K562 (cell line): Measurements from ENCODE around the gene LENG9.

Experiments
- ARNT ChIP-seq, 2 experiments: fragments of 450-650 bp; IDR thresholded peaks; 2 replicates each; pipeline ENCODE4 v1.6.1; 2016; ENCODE audit warnings: mild to moderate bottlenecking in 1 of 2
- CBX1 ChIP-seq: sonication (generic); IDR thresholded peaks from 2 replicates; pipeline ENCODE4 v1.6.1; 2016; ENCODE audit warnings: antibody characterized with exemption, low read depth, mild to moderate bottlenecking
- CHD2 ChIP-seq: IDR thresholded peaks from 2 replicates; pipeline ENCODE4 v1.6.1; 2011; ENCODE audit warnings: low read depth, low read length
- CTCF ChIP-seq, 3 experiments: IDR thresholded peaks in 2 of 3; conservative IDR thresholded peaks in 1 of 3; 2 replicates each; pipeline ENCODE4 v1.5.1; 2011 to 2012; ENCODE audit warnings: low read length in 3 of 3, mild to moderate bottlenecking in 3 of 3, control low read depth in 2 of 3, improper control_type of control experiment in 1 of 3, inconsistent platforms in 1 of 3, low read depth in 1 of 3, mixed read lengths in 1 of 3, moderate library complexity in 1 of 3; ENCODE audit not compliant: insufficient read depth in 2 of 3
- GATAD2A ChIP-seq: fragments of 450-650 bp; IDR thresholded peaks from 2 replicates; pipeline ENCODE4 v1.6.1; 2017
- NFATC3 ChIP-seq: fragments of 450-650 bp; IDR thresholded peaks from 2 replicates; pipeline ENCODE4 v1.6.1; 2017; ENCODE audit warnings: mild to moderate bottlenecking
- PML ChIP-seq: IDR thresholded peaks from 2 replicates; pipeline ENCODE4 v1.6.1; 2012; ENCODE audit warnings: low read length, inconsistent platforms
- RAD21 ChIP-seq, 2 experiments: fragments of 250-450 bp in 1 of 2; fragments of 450-650 bp in 1 of 2; sonication (Bioruptor Pico) in 1 of 2; formaldehyde crosslinking in 1 of 2; IDR thresholded peaks in 1 of 2; conservative IDR thresholded peaks in 1 of 2; 2 replicates each; pipeline versions ENCODE4 v1.4.0 to v1.8.0; 2020 to 2022; ENCODE audit warnings: mild to moderate bottlenecking in 2 of 2, moderate library complexity in 1 of 2
- REST ChIP-seq, 2 experiments: fragments of 450-650 bp; formaldehyde crosslinking in 1 of 2; IDR thresholded peaks; 2 replicates each; pipeline versions ENCODE4 v1.4.0 to v1.6.1; 2014 to 2020; ENCODE audit warnings: mild to moderate bottlenecking in 2 of 2, borderline replicate concordance in 1 of 2, low read depth in 1 of 2
- USF2 ChIP-seq: sonication (generic); formaldehyde crosslinking; IDR thresholded peaks from 2 replicates; pipeline ENCODE4 v1.5.0; 2020; ENCODE audit warnings: missing genetic modification reagents
- YY1 ChIP-seq, 3 experiments: IDR thresholded peaks; 2 replicates each; pipeline ENCODE4 v1.6.1; 2011; ENCODE audit warnings: low read length in 2 of 3, mild to moderate bottlenecking in 2 of 3, moderate library complexity in 2 of 3, borderline replicate concordance in 1 of 3, control low read depth in 1 of 3, low read depth in 1 of 3; ENCODE audit not compliant: insufficient read depth in 3 of 3, insufficient replicate concordance in 2 of 3, control insufficient read depth in 1 of 3, insufficient read length in 1 of 3; ENCODE audit errors: extremely low read depth in 1 of 3
- ZBTB49 ChIP-seq: sonication (generic); formaldehyde crosslinking; IDR thresholded peaks from 2 replicates; pipeline ENCODE4 v1.8.0; 2022; ENCODE audit warnings: missing genetic modification reagents, mild to moderate bottlenecking, borderline replicate concordance
- ZKSCAN3 ChIP-seq: fragments of 250-450 bp; sonication (Bioruptor Pico); IDR thresholded peaks from 2 replicates; pipeline ENCODE4 v1.4.0; 2020
- ZNF140 ChIP-seq: fragments of 250-450 bp; sonication (Bioruptor Pico); IDR thresholded peaks from 2 replicates; pipeline ENCODE4 v1.8.0; 2021; ENCODE audit warnings: moderate library complexity, mild to moderate bottlenecking, inconsistent platforms

- TF ChIP-seq REST (IDR thresholded peaks at IDR 0.05; ENCODE audit: borderline replicate concordance): no peak
- TF ChIP-seq REST (CRISPR knock-in tag; IDR thresholded peaks at IDR 0.05; ENCODE audit: low read depth): no peak
- TF ChIP-seq PML: no peak
- TF ChIP-seq NFATC3: no peak
- no peak for TF ChIP-seq USF2 (CRISPR knock-in tag)
- TF ChIP-seq CBX1: no peak
- TF ChIP-seq CHD2: no peak
- no peak for TF ChIP-seq GATAD2A
- TF ChIP-seq YY1 (IDR thresholded peaks at IDR 0.05; ENCODE audit: borderline replicate concordance in 1 of 3, control insufficient read depth in 1 of 3, extremely low read depth in 1 of 3, insufficient read depth in 3 of 3, insufficient read length in 1 of 3, insufficient replicate concordance in 2 of 3, low read depth in 1 of 3, low read length in 2 of 3): no peak
- TF ChIP-seq ZKSCAN3 (CRISPR knock-in tag): no peak
- no peak for TF ChIP-seq ARNT (IDR thresholded peaks at IDR 0.05)
- no peak for TF ChIP-seq ZBTB49 (CRISPR knock-in tag)
- no peak for TF ChIP-seq RAD21 (CRISPR knock-in tag; conservative IDR thresholded peaks at IDR 0.05 in 1 of 2, IDR thresholded peaks at IDR 0.05 in 1 of 2)
- no peak for TF ChIP-seq CTCF (IDR thresholded peaks at IDR 0.05 in 2 of 3, conservative IDR thresholded peaks at IDR 0.05 in 1 of 3; ENCODE audit: insufficient read depth in 2 of 3, low read depth in 1 of 3, low read length in 3 of 3)
- TF ChIP-seq ZNF140 (CRISPR knock-in tag): no peak
Measured at GRCh38 chr19:54427586-54427985, 36.0 kb downstream of the LENG9 start.
